Measurements from ENCODE around the gene FBLN2.

- TF ChIP-seq CTCF (IDR thresholded peaks at IDR 0.05; ENCODE audit: low read depth, low read length) = no peak
- TF ChIP-seq EZH2phosphoT487 (IDR thresholded peaks at IDR 0.05; ENCODE audit: low read depth) = no peak
These were observed 46.1 kb downstream of the FBLN2 start for GRCh38 chr3:13594991-13595421.
